Naive thymus-derived CD8-positive, alpha-beta T cell (primary cell): ENCODE data around the gene CCDC197. TPM values are rescaled to one million over a fixed set of nuclear protein-coding genes. Genes with fewer than 3 reads are reported as not detected.
A peak's percentile ranks its signal among the peaks of the same experiment; 100 is the strongest.

Experiments used
- ATAC-seq, 2 donors: fragments of 150-1000 bp; cut with Tn5 transposase in 1 of 2; sonication (Bioruptor Pico), chemical (Tn5 transposase) in 1 of 2; 1 replicate in 1 of 2; 2 replicates in 1 of 2; pipeline ENCODE4 v1.10.0; 2021; ENCODE audit warnings: mild to moderate bottlenecking in 2 of 2, moderate library complexity in 2 of 2
- POLR2A ChIA-PET: fragments of 350-600 bp; sonication (Branson Sonifier 250); formaldehyde crosslinking; loops from one replicate; lab custom pipeline; 2021; ENCODE audit warnings: antibody characterized with exemption; lab: Charles Lee
- DNase-seq, 10 donors: peaks; one replicate each; pipeline versions ENCODE4 v3.0.0 to v3.0.0-alpha.2; 2020 to 2022
- H3K27ac Mint-ChIP-seq, 10 donors: one replicate each; pipeline ENCODE4 v1.8.0; 2020 to 2022; ENCODE audit warnings: mild to moderate bottlenecking in 10 of 10, mixed read lengths in 10 of 10, moderate library complexity in 4 of 10, inconsistent platforms in 1 of 10
- H3K27me3 Mint-ChIP-seq, 5 donors: one replicate each; pipeline ENCODE4 v1.8.0; 2021 to 2022; ENCODE audit warnings: mixed read lengths in 5 of 5
- H3K36me3 Mint-ChIP-seq, 3 donors: one replicate each; pipeline ENCODE4 v1.8.0; 2020 to 2022; ENCODE audit warnings: mixed read lengths in 3 of 3, mild to moderate bottlenecking in 2 of 3, inconsistent platforms in 1 of 3
- H3K4me1 Mint-ChIP-seq, 4 donors: one replicate each; pipeline ENCODE4 v1.8.0; 2021 to 2022; ENCODE audit warnings: mixed read lengths in 4 of 4
- H3K4me3 Mint-ChIP-seq, 10 donors: one replicate each; pipeline ENCODE4 v1.8.0; 2020 to 2022; ENCODE audit warnings: mild to moderate bottlenecking in 10 of 10, mixed read lengths in 10 of 10, moderate library complexity in 6 of 10, inconsistent platforms in 1 of 10
- H3K9me3 Mint-ChIP-seq, 9 donors: one replicate each; pipeline ENCODE4 v1.8.0; 2020 to 2022; ENCODE audit warnings: mixed read lengths in 9 of 9, mild to moderate bottlenecking in 3 of 9, inconsistent platforms in 1 of 9, moderate library complexity in 1 of 9
- polyA plus RNA-seq, 3 donors: library from polyadenylated mRNA; unstranded; fragments of 300-500 nt; fragmentation: Illumina TruSeq; gene quantifications; one replicate each; pipeline ENCODE4 v1.2.3, GENCODE V29; 2021
- total RNA-seq, 8 experiments: library from RNA in 2 of 8; stranded (reverse) in 2 of 8; gene quantifications; one replicate each; pipeline ENCODE4 v1.2.3 and lab custom pipeline; 2021 to 2026

The CCDC197 gene
- total and polyA plus RNA-seq, 5 experiments from 2014 or later: not detected

GRCh38 chr14:94005324-94006073 is 8.4 kb downstream of the CCDC197 start:
- H3K4me3 Mint-ChIP-seq: no peak overlapping the region
- no peaks in the 10 kb centered on the region for H3K9me3 Mint-ChIP-seq
- ATAC-seq: peak in 1 of 2 donors; percentile 45
- H3K27ac Mint-ChIP-seq: no peak overlapping the region
- H3K4me1 Mint-ChIP-seq: peaks cover 12 to 37% (median 24%) of the 10 kb centered on the region in 4 donors
- H3K36me3 Mint-ChIP-seq: no peaks in the 10 kb centered on the region
- POLR2A ChIA-PET: no interaction called here
- peaks cover 6 to 35% (median 20%) of the 10 kb centered on the region in 5 donors for H3K27me3 Mint-ChIP-seq
- no peak for DNase-seq

- Mint-ChIP-seq H3K36me3 (no peaks in the 10 kb centered on the region), H3K4me1 (peaks cover 21 to 49% (median 34%) of the 10 kb centered on the region in 4 donors), H3K4me3 (no peak overlapping the region), H3K9me3 (no peaks in the 10 kb centered on the region), H3K27me3 (peaks cover 6 to 25% (median 14%) of the 10 kb centered on the region in 5 donors), H3K27ac (no peak overlapping the region)
- DNase-seq (no peak), ATAC-seq (no peak)
- POLR2A ChIA-PET: no interaction called here
Observed at GRCh38 chr14:94008234-94008633, 11.1 kb downstream of the CCDC197 start.

GRCh38 chr14:94009767-94010166 is 12.7 kb downstream of the CCDC197 start:
- Mint-ChIP-seq H3K4me1 (peaks cover 21 to 49% (median 34%) of the 10 kb centered on the region in 4 donors), H3K9me3 (no peaks in the 10 kb centered on the region), H3K27me3 (peaks cover 3 to 23% (median 8%) of the 10 kb centered on the region in 5 donors), H3K27ac (peak overlapping the region in 1 of 10 donors; percentile 52), H3K36me3 (no peaks in the 10 kb centered on the region), H3K4me3 (no peak overlapping the region)
- ATAC-seq: no peak
- DNase-seq: no peak
- POLR2A ChIA-PET: no interaction called here

DNA sequence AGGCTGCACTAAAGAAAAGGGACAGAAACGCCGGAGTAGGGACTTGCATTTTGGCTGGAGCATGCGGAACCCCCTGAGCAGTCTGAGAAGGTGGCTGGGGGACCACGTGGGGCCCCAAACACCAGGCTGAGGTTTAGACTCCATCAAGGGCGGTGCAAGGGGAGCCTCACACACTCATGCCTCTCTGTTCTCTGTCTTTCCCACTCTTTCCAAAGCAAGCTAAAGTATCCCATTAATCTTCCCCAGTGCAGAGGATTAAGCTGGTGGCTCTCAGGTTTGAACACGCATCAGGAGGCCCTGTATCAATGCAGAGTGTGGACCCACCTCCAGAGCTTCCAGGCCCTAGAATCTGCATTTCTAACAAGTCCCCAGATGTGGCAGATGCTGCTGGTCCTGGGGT is 13.5 kb downstream of the CCDC197 start:
- no peak for DNase-seq
- H3K4me3 Mint-ChIP-seq: peak overlapping the region in 1 of 10 donors; percentile 19
- H3K4me1 Mint-ChIP-seq: peaks cover 21 to 49% (median 34%) of the 10 kb centered on the region in 4 donors
- POLR2A ChIA-PET: no interaction called here
- peak overlapping the region in 1 of 10 donors; percentile 29 for H3K27ac Mint-ChIP-seq
- peaks cover 0 to 19% (median 2%) of the 10 kb centered on the region in 5 donors for H3K27me3 Mint-ChIP-seq
- ATAC-seq: no peak
- no peaks in the 10 kb centered on the region for H3K9me3 Mint-ChIP-seq
- no peaks in the 10 kb centered on the region for H3K36me3 Mint-ChIP-seq

DNA sequence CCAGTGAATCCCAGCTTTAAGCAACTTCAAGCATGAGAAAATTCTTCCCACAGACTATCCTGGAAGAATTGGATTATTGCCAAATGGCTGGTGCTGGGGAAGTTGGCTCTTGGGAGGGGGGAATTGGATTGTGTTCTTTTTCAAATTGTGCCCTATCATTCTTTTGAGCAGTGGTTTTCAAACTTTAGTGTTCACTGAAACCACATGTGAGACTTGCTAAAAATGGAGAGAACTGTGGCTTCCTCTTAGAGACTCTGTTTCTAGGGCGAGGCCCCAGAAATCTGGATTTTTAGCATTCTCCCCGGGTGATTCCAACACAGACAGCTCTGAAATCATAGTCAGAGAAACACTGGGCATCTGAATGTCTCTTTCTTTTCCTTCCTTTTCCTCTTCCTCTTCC is 14.7 kb downstream of the CCDC197 start:
- Mint-ChIP-seq H3K27ac (peak overlapping the region in 3 of 10 donors; percentile 30 to 88 (median 71)), H3K27me3 (peaks cover 0 to 14% (median 0%) of the 10 kb centered on the region in 5 donors), H3K9me3 (no peaks in the 10 kb centered on the region), H3K4me1 (peaks cover 23 to 49% (median 34%) of the 10 kb centered on the region in 4 donors), H3K36me3 (no peaks in the 10 kb centered on the region), H3K4me3 (peak overlapping the region in 8 of 10 donors; percentile 27 to 77 (median 56))
- POLR2A ChIA-PET: interaction anchor here (0.7 to 1.1 kb wide), 2 partner anchors 24 to 69 kb away, joined by 3 read pairs; partner anchors contain the start of genes DDX24 and IFI27L1
- peak in 4 of 10 donors; percentile 36 to 57 (median 56) for DNase-seq
- peak; percentile 93 to 95 for ATAC-seq

GRCh38 chr14:94014382-94014781 is 17.3 kb downstream of the CCDC197 start:
- Mint-ChIP-seq H3K27me3 (peaks cover 0 to 4% (median 0%) of the 10 kb centered on the region in 5 donors), H3K4me1 (peaks cover 21 to 33% (median 24%) of the 10 kb centered on the region in 4 donors), H3K27ac (no peak overlapping the region), H3K36me3 (no peaks in the 10 kb centered on the region), H3K4me3 (no peak overlapping the region), H3K9me3 (no peaks in the 10 kb centered on the region)
- ATAC-seq (no peak), DNase-seq (no peak)
- POLR2A ChIA-PET: no interaction called here

GRCh38 chr14:94015223-94015622 is 18.1 kb downstream of the CCDC197 start:
- peaks cover 0 to 2% (median 0%) of the 10 kb centered on the region in 5 donors for H3K27me3 Mint-ChIP-seq
- H3K4me3 Mint-ChIP-seq: no peak overlapping the region
- ATAC-seq: no peak
- H3K27ac Mint-ChIP-seq: no peak overlapping the region
- H3K9me3 Mint-ChIP-seq: no peaks in the 10 kb centered on the region
- POLR2A ChIA-PET: no interaction called here
- H3K36me3 Mint-ChIP-seq: no peaks in the 10 kb centered on the region
- peaks cover 17 to 27% (median 21%) of the 10 kb centered on the region in 4 donors for H3K4me1 Mint-ChIP-seq
- DNase-seq: no peak

DNA sequence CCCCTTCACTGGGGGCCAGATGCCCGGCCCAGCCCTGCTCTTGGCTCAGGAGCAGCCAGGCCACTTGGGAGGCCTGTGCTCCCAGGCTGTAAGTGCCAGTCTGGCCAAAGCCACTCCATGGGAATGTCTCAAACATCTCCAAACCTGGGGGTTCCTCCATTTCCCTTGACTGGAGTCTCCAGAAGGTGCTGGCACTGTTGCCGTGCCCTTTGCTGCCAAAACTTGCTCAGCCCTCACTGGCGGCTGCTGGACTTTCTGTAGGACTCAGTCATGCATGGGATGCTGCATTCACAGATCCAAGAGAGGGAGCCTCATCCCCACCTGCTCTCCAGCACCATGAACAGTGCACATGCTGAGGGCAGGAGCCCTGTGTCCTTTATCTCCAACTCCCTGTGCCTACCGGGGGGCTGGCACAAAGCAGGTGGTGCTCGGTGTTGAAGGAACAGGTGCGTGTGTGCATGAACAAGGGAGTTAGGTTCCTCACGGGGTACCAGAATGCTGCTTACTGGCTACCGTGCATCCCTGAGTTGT is 19.4 kb downstream of the CCDC197 start:
- ATAC-seq (no peak), DNase-seq (no peak)
- Mint-ChIP-seq H3K4me1 (peaks cover 10 to 14% (median 11%) of the 10 kb centered on the region in 4 donors), H3K36me3 (no peaks in the 10 kb centered on the region), H3K4me3 (no peak overlapping the region), H3K27me3 (peaks cover 0 to 2% (median 0%) of the 10 kb centered on the region in 5 donors), H3K27ac (no peak overlapping the region), H3K9me3 (no peaks in the 10 kb centered on the region)
- POLR2A ChIA-PET: no interaction called here

DNA sequence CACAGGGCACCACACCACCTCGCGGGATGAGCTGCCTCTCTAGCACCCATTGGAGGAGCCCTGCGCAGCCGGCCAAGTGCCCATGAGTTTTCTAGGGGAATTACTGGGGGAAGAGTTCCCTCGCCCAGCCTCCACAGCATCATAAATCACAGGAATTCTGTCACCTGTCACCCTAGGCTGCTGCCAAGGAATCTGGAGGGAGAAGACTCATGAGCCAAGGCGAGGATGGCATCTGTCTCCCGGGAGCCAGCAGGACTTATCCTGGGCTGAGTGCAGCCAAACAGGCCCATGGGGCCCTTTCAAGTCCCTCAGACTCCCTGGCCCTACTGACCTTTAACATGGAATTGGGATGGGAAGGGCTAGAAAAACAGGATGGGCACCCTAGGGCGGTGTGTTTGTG is 21.2 kb downstream of the CCDC197 start:
- POLR2A ChIA-PET: interaction anchor here (0.6 kb wide), 1 partner anchor 16 kb away, joined by 6 read pairs; no protein-coding TSS in a partner anchor
- no peaks in the 10 kb centered on the region for H3K9me3 Mint-ChIP-seq
- no peaks in the 10 kb centered on the region for H3K36me3 Mint-ChIP-seq
- no peak overlapping the region for H3K4me3 Mint-ChIP-seq
- ATAC-seq (no peak), DNase-seq (no peak)
- H3K4me1 Mint-ChIP-seq: peaks cover 0 to 3% (median 1%) of the 10 kb centered on the region in 4 donors
- H3K27me3 Mint-ChIP-seq: peaks cover 0 to 2% (median 0%) of the 10 kb centered on the region in 5 donors
- H3K27ac Mint-ChIP-seq: no peak overlapping the region

DNA sequence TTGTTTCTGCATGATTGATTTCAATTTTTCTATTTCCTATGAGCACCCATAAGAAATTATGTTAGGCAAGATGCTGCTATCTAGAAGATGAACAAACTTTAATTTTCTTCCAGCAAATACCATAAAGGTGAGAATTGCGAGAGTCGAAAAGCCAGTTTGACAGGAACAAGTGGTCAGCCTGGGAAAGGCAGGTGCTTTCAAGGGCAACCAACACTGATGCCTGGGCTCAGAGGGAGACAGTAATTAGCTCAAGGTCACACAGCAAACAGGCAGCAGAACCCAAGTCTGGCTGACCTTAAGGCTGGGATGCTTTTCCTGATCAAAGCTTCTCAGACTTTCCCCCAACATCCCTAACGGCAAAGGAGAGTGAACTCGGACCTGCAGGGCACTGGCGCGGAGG is 22.2 kb downstream of the CCDC197 start:
- Mint-ChIP-seq H3K36me3 (no peaks in the 10 kb centered on the region), H3K9me3 (no peaks in the 10 kb centered on the region), H3K4me1 (peaks cover 0 to 3% (median 1%) of the 10 kb centered on the region in 4 donors), H3K4me3 (no peak overlapping the region), H3K27ac (no peak overlapping the region), H3K27me3 (peaks cover 0 to 1% (median 0%) of the 10 kb centered on the region in 5 donors)
- POLR2A ChIA-PET: no interaction called here
- ATAC-seq (no peak), DNase-seq (no peak)

DNA sequence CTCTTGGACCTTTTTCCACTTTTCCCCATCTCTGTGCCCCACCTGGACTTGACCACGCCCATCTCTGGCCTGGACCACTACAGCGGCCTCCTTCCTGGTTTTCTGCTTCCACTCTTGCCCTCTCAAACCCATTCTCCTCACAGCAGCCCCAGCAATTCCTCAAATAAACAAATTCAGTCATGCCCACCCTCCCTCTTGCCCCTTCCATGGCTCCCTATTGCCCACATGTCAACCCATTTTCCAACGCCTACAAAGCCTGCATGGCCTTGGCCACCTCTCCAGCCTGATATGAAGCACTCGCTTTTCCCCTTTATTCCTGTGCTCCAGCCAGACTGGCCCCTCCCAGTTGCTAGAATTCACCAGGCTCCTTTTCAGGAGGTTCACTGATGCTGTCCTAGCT is 23.2 kb downstream of the CCDC197 start:
- POLR2A ChIA-PET: no interaction called here
- peaks cover 0 to 3% (median 0%) of the 10 kb centered on the region in 5 donors for H3K27me3 Mint-ChIP-seq
- peaks cover 0 to 4% (median 1%) of the 10 kb centered on the region in 4 donors for H3K4me1 Mint-ChIP-seq
- no peaks in the 10 kb centered on the region for H3K36me3 Mint-ChIP-seq
- no peaks in the 10 kb centered on the region for H3K9me3 Mint-ChIP-seq
- H3K27ac Mint-ChIP-seq: peak overlapping the region in 1 of 10 donors; percentile 74
- no peak for DNase-seq
- no peak for ATAC-seq
- H3K4me3 Mint-ChIP-seq: no peak overlapping the region

DNA sequence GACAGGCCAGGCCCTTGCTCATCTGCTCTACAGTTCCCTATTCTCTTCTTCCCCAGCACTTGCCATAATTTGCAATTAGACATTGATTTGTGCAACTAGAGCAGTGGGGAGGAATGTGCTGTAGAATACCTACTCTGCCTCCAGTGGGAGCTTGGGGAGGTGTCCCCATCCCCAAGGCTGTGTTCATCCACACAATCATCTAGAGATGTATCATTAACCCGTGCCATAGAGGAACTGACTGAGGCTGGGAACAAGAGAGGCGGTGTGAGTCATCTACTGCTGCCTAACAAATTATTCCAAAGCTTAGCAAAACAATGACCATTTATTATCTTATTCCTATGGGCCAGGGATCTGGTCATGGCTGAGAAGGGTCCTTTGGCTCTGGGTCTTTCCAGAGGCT is 23.9 kb downstream of the CCDC197 start:
- no peak overlapping the region for H3K27ac Mint-ChIP-seq
- peaks cover 0 to 5% (median 0%) of the 10 kb centered on the region in 5 donors for H3K27me3 Mint-ChIP-seq
- no peak for ATAC-seq
- no peak overlapping the region for H3K4me3 Mint-ChIP-seq
- H3K9me3 Mint-ChIP-seq: no peaks in the 10 kb centered on the region
- POLR2A ChIA-PET: no interaction called here
- H3K36me3 Mint-ChIP-seq: no peaks in the 10 kb centered on the region
- H3K4me1 Mint-ChIP-seq: peaks cover 3 to 7% (median 5%) of the 10 kb centered on the region in 4 donors
- no peak for DNase-seq
